SKM-1 (cell line): ENCODE results near the gene OLAH.
A peak's percentile ranks its signal among the peaks of the same experiment; 100 is the strongest.

Experiments used
- DNase-seq: peaks from one replicate; lab custom pipeline; 2025; ENCODE audit not compliant: unreplicated experiment; lab: John Stamatoyannopoulos, UW

OLAH gene

DNA sequence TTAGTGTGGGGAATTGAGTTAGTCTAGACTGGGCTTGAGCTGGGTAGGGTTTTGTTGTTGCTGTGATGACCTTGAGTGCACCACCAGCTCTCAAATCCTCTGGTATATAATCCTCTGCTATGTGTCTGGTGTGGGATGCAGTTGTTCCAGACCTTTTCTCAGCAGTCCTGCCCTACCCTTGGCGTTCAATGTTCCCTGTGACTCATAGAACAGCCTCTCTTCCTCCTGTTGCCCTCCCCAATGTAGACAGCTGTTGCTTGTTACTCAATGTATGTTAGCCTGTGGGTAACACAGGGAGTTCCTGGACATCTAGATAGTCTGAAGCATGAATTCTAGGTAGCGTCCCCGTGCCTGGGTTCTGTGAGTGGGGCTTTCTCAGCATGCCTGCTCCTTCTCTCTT lies 25.1 kb downstream of the OLAH start:
- no peak for DNase-seq

DNA sequence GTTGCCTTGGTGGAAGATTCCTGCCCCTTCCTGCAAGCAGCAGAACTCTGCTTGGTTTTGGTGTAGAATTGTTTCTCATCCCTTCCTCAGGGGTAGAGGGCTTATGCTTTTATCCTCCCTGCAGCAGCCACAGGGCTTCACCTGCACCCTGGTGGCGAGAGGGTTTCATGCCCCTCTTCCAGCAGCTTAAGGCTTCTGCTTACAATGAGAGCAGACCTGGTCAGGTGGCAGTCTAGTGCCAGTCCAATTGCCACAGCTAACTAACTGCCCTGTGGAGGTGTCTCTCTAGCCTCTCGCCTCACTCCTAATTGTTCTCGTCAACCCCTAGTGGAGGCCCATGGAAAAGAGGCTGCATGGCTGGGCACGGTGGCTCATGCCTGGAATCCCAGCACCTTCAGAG lies 25.5 kb downstream of the OLAH start:
- DNase-seq, result no peak

DNA sequence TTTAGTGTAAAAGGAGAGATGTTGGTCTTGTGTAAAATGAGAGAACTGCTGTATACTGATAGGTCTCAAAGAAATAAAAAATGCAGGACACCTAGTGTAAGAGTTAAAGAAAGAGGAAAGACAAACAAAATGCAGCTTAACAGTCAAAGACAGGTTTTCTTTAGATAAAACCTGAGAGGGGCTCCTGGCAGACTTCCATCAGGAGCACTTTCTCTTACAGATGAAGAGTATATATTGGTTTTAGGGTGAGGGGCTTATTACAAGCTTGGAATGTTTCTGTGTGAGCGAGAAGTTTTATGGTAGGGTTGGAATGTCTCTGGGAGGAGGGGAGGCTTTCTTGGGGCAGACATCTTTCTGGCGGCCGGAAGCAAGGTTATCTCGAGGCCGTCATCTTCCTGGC lies 28.6 kb downstream of the OLAH start:
- no peak for DNase-seq

DNA sequence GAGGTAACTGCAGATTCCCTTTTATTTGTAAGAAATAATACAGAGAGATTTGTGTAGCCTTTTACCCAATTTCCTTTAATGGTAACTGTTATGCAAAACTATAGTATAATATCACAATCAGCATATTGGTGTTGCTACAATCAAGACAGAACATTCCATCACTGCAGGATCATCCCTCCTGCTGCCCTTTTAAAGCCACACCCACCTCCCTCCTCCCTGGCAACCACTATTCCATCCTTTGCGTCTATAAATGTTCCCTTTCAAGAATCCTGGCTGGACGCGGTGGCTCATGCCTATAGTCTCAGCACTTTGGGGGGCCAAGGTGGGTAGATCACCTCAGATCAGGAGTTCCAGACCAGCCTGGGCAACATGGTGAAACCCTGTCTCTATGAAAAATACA lies 31.7 kb downstream of the OLAH start:
- no peak for DNase-seq

DNA sequence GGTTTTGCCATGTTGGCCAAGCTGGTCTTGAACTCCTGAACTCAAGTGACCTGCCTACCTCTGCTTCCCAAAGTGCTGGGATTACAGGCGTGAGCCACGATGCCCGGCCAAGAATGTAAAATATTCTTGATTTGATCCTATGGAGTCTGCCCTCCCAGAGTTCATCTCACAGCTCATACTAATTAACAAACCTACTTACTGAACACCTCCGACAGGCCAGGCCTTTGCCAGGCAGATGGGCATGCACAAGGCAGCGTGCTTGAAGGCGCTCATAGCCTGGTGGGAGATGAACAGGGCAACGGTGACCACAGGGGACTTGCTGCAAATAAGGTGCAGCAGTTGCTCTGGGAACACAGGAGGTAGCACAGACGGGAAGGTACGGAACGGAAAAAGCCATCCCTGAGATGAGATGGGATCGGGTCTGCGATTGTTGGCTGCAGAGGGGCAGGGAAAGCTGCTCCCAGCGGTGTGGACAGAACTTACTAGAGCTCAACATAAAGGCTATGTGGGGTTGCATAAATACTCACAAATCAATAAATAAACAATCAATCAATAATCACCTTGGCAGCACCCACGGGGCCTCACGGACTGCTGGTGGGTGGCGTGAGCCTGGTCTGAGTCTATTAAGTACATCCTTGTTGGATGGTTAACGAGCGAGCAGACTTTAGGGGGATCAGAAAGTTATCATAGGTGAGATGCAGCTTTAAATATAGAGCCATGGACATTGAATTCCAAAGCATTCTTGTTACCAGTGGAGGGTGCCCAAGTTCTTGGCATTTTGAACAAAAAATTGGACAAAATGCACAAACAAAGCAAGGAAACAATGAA lies 40.1 kb downstream of the OLAH start:
- no peak for DNase-seq

DNA sequence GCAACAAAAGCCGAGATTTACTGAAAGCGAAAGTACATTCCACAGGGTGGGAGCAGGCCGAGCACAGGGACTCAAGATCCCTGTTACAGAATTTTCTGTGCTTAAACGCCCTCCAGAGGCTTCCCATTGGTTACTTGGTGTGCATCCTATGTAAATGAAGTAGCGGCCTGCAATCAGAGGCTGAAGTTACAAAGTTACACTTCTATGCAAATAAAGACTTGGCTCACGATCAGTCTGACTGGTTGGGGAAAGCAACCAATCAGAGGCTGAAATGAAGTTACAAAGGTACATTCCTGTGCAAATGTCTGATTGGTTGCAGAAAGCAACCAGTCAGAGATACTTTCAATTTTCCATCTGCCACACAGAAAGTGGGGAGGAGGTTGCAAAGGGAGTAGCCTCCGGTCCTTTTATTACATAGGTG lies 40.8 kb downstream of the OLAH start:
- no peak for DNase-seq

DNA sequence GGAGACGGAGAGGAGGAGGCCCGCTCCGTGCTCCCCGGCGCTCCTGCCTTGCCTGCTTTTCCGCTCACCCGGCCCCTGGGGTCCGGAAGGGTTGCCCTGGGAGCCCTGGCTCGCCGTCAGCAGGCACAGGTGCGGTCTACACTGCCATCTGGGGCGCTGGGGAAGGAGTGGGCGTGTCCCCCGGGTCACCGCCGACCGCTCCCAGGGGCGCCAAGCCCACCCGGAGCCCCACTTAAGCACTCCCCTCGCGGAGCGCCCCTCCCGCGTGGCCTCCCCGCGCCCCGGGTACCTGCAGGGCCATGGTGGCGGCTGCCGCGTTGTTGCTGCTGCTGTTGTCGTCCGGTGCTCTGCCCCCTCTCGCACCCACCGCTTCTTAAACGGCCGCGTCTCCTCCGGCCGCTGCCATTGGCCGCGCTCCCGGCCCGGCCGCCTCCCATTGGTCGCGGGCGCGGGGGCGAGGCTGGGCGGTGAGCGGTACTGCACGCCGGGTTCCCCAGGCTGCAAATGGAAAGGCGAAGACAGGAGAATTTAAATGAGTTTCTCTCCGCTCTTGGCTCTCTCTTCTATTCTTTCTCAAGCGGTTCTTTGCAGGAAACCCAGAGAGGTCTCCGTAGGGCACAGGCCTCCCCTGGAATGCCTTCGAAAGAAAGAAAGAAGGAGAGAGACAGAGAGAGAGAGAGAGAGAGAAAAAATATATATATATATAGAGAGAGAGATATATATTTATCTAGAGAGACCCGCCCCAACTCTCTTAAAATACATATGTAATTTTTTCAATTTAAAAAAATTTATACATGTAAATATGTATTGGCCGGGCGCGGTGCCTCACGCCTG lies 44.9 kb downstream of the OLAH start, which contains the start of gene ACBD7:
Gene ACBD7, minus strand, starts transcription at position 349 of the 834 bp plus-strand sequence. Its CDS starts 48 bp downstream, at position 301.
- DNase-seq, result no peak

DNA sequence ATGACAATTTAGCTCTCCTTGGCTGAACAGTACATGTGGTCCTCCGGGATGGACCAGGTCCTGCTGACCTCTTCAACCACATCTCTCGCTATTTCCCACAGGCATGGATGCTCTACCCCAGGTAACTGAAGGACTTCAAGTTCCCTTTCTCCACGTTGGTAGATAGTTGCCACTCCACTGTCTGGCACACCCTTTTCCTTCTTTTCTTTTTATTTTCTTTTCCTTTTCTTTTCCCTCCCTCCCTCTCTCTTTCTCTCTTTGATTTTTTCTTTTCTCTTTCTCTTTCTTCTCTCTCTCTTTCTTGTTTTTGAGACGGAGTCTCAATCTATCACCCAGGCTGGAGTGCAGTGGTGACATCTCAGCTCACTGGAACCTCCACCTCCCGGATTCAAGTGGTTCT lies 47.7 kb downstream of the OLAH start:
- DNase-seq, result no peak

DNA sequence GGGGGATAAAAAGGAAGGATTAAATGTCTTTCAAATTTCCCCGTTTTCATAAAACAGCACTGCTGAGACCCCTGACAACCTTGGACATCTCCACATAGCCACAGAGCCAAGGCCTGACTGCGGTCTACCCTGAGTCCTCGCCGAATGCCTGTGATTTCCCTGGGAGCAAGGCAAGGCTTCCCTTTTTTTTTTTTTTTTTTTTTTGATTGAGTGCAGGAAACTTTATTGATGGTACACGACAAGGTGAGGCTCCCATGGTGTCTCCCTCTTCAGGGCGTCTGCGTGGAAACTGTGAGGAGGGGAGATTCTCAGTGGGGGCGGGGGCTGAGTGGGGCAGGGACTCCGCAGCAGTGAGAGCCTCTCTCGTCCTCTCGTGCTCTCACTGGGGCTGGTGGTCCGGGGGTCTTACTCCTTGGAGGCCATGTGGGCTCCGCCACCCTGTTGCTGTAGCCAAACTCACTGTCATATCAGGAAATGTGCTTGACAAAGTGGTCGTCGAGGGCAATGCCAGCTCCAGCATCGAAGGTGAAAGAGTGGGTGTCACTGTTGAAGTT lies 49.2 kb downstream of the OLAH start:
- no peak for DNase-seq

DNA sequence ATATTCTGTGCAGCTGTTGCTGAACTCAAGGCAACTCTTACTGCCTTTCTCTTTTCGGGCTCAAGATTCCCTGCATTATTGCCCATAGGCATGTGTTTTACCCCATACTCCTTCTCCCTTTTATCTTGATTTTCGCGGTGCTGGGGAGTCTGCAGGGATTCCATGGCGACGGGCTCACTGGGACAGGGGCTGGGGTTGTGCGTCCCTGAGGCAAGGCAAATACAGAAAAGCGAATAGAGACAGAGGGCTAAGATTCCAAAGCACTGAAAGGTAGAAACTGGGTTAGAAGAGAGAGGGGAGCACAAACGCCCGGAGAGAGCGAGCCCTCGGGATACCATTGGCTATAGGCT lies 52.9 kb downstream of the OLAH start:
- DNase-seq, result no peak

DNA sequence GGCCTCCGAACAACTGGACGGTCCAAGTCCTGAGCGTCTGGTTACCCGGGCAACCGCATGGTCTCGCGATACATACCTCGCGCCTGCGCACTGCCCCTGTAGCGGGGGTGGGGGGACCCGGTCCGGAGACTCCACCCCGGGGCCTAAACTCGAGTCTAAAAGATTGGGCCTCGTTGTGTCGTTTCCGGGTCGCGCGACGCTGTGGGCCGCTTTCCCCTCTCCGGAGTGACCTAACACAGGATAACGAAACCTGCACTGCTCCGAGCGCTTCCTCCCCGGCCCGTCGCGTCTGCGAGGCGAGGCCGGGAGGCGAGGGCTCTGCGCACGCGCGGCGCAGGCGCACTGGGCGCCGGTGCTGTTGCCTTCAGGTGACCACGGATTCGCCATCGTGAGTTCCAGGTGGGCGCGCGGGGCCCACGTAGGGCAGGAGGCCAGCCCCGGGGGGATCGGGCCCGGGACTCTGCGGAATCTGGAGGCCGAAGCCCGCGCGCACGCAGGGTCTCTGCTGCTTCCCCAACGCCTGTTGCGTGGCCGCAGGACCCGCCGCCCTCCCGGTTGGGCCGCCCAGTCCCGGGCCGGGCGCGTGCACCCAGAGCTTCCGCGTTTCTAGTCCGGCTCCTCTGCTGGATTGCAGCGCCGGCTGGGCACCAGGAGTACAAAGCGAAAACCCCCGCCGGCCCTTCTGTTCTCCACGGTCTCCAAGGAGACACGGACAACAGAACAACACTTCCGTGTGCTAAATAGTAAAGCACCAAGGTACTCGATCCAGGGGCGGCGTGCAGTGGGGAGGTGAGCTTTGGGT lies 53.5 kb downstream of the OLAH start, which contains the start of gene RPP38:
Gene RPP38, plus strand, starts transcription at position 345 of the 802 bp plus-strand sequence. CDS start 5,960 bp downstream, outside the sequence.
- peak; percentile 34 for DNase-seq

DNA sequence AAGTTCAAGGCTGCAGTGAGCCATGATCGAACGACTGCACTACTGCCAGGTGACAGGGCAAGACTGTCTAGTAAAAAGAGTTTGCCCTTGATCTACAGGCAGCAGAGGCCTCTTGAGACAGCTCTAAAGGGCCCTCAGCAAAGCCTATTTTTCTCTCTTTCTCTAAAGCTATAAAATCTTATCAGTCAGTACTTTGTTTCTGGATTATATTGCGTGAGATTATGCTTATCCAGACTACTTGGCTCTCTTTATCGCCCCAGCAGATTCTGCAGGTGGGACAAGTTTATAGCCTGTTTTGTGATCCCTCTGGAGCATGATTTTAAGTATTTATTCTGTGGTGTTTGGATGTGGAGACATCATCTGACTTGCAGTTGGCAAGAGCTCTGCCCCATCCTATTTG lies 56.1 kb downstream of the OLAH start:
- no peak for DNase-seq

DNA sequence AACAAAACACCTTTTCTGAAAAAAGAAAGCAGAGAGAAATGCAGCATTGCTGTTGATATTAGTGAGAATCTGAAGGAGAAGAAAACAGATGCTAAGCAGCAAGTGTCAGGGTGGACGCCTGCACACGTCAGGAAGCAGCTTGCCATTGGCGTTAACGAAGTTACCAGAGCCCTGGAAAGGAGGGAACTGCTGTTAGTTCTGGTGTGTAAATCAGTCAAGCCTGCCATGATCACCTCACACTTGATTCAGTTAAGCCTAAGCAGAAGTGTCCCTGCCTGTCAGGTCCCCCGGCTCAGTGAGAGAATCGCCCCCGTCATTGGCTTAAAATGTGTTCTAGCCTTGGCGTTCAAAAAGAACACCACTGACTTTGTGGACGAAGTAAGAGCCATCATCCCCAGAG lies 59.8 kb downstream of the OLAH start:
- no peak for DNase-seq

DNA sequence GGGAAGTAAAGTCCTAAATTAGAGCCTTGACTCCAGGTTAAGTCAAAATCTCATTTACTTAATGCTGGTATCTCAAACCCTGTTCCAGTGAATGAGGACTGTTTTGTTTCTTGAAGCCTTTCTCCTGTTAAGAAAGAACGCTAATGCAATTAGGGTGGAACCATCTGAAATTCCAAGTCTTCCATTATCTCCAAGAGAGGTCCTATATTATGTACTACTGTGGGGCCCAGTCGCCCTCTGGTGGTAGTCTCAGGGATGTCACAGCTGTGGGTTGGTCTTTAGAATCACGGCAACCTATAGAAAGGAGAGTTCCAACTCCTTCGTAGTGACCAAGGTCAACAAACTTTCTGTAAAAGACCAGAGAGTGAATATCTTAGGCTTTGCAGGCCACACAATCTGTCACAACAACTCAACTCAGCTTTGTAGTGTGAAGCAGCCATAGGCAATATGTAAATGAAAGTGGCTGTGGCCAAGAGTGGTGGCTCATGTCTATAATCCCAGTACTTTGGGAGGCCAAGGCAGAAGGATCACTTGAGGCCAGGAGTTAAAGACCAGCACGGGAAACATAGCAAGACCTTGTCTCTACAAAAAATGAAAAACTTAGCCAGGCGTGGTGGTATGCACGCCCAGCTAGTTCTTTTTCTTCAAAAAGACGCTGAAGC lies 62.7 kb downstream of the OLAH start:
- no peak for DNase-seq

DNA sequence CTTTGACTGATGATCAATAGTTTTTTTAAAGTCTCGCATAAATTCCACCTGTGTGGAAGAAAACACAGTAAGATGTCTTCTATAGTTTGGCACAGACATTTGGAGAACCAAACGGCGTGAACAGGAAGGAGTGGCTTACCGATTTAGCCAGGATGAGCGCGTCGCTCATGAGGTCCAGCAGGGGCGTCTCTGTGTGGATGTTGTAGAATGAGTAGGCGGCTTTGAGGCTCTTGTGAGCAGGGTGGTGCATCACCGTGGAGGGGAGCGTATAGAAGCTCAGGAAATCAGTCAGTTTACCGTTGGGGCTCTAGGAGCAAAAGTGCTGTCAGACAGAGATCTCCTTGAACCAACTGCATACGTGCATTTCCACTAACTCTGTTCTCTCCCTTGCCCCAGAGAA lies 68.9 kb downstream of the OLAH start:
- no peak for DNase-seq

DNA sequence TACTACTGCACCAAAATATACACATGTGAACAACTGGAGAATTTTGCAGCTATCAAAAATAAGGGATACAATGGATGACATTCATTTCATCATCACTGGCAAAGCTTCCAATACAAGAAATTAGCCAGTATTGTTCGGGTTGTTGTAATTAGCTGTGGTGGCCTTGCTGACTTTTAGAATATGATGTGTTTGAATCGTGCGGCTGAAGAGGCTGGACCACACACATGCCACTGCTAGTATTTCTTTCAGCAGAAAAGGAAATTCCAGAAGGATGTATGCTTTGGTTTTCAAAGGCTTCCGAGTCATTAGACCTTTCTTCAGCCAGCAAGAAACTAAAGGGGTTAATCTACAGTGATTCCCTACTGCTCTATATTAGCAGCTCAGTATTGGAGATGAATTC lies 70.0 kb downstream of the OLAH start:
- no peak for DNase-seq

DNA sequence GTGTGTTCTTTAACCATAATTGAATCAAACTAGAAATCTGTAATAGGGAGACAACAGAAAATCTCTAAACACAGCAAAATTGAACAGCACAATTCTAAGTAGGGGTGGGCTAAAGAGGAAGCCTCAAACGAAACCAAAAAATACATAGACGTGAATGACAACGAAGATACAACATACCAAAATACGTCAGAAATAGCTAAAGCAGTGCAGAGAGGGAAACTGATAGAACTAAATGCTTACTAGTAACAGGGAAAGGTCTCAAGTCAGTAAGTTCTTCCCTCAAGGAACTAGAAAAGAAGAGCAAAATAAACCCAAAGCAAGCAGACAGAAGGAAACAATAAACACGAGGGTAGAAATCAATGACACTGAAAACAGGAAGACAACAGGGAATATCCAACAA lies 72.5 kb downstream of the OLAH start:
- no peak for DNase-seq

DNA sequence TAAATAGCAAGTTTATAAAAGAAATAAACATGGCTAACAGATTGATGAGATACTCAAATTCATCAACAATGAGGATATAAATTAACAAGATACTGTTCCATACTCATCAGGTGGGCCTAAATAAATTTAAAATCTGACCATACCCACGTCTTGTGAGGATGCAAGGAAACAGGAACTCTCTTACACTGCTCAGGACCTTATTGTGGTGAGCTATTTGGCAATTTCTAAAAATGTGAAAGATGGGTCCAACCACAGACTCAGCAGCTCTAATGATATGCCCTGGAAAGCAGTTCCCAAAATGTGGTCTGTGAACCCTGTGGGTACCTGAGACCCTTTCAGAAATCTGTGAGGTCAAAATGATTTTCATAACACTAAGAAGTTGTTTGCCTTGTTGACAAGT lies 74.9 kb downstream of the OLAH start:
- no peak for DNase-seq

DNA sequence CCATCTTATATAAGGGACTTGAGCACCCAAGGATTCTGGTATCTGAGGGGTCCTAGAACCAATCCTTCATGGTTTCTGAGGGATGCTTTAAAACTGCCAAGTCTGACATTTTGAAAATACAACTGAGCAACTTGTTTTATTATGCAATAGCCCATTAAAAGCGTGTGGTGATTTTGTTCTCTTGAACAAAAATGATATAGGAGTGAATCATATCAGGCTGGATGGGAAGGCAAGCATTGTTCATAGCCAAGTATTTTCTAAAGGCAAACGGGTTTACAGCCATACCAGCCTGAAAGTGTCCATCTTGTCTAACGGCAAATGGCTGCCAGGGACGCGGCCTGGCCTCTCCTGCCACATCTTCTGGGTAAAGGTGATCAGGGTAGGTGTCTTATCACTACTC lies 76.8 kb downstream of the OLAH start:
- DNase-seq, result no peak

DNA sequence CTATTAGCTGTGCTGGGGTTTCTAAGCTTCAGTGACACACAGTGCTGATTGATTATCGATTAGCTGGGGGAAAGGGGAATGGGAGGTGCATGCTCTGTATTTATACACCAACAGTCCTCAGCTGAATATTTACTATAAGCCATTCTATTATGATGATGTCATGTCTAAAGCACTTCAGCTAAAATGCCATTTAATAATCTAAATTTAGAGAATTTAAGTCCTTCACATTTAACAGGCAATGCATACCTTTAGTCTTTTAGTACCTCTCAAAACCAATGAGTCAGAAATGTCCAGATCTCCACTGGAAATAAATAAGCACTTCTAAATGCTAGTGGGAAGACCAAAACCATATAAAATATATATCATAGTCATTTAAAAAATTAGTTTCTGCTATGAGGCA lies 78.0 kb downstream of the OLAH start:
- no peak for DNase-seq
